HepG2 (cell line): ENCODE measurements around the gene ENPP7. TPM values are rescaled to one million over a fixed set of nuclear protein-coding genes. Genes with fewer than 3 reads are reported as not detected.

Experiments
- ATM ChIP-seq: fragments of 450-650 bp; IDR thresholded peaks from 2 replicates; pipeline ENCODE4 v1.7.1; 2017; ENCODE audit warnings: mild to moderate bottlenecking, borderline replicate concordance
- CREB1 ChIP-seq, 2 experiments: fragments of 450-650 bp in 1 of 2; IDR thresholded peaks; 2 replicates each; pipeline ENCODE4 v1.6.1; 2016 to 2017; ENCODE audit warnings: control low read depth in 1 of 2, mild to moderate bottlenecking in 1 of 2, missing compliant biosample characterization in 1 of 2, missing genetic modification characterization in 1 of 2
- CREBL2 ChIP-seq: sonication (generic); formaldehyde crosslinking; IDR thresholded peaks from 2 replicates; pipeline ENCODE4 v1.8.1; 2023; ENCODE audit warnings: missing genetic modification reagents, mild to moderate bottlenecking, borderline replicate concordance
- HHEX ChIP-seq: IDR thresholded peaks from 2 replicates; pipeline ENCODE4 v1.6.1; 2016; ENCODE audit warnings: control low read depth
- KDM5B ChIP-seq: sonication (generic); formaldehyde crosslinking; IDR thresholded peaks from 2 replicates; pipeline ENCODE4 v1.4.0; 2020; ENCODE audit warnings: missing genetic modification reagents, mild to moderate bottlenecking, borderline replicate concordance
- KLF9 ChIP-seq: IDR thresholded peaks from 2 replicates; pipeline ENCODE4 v1.6.1; 2016; ENCODE audit warnings: low read depth
- MIER2 ChIP-seq: IDR thresholded peaks from 2 replicates; pipeline ENCODE4 v1.6.1; 2016; ENCODE audit warnings: missing biosample characterization, missing genetic modification reagents
- MLLT10 ChIP-seq: sonication (generic); formaldehyde crosslinking; IDR thresholded peaks from 2 replicates; pipeline ENCODE4 v1.4.0; 2020; ENCODE audit warnings: missing genetic modification reagents
- NR2F1 ChIP-seq, 2 experiments: fragments of 450-650 bp in 1 of 2; formaldehyde crosslinking in 1 of 2; IDR thresholded peaks; 2 replicates each; pipeline versions ENCODE4 v1.5.0 to v1.6.1; 2016 to 2020; ENCODE audit warnings: mild to moderate bottlenecking in 1 of 2, missing compliant biosample characterization in 1 of 2, missing genetic modification reagents in 1 of 2, moderate library complexity in 1 of 2
- PTBP1 ChIP-seq: fragments of 200-400 bp; formaldehyde crosslinking; IDR thresholded peaks from 2 replicates; pipeline ENCODE4 v1.6.1; 2018; ENCODE audit warnings: low read length, low read depth; ENCODE audit not compliant: poor library complexity, severe bottlenecking
- ZNF143 ChIP-seq: sonication (generic); formaldehyde crosslinking; IDR thresholded peaks from 2 replicates; pipeline ENCODE4 v1.4.0; 2020; ENCODE audit warnings: missing genetic modification reagents
- ZNF530 ChIP-seq: sonication (generic); formaldehyde crosslinking; IDR thresholded peaks from 2 replicates; pipeline ENCODE4 v1.5.0; 2020; ENCODE audit warnings: low read depth, mild to moderate bottlenecking, missing genetic modification reagents
- ZNF839 ChIP-seq: sonication (generic); formaldehyde crosslinking; IDR thresholded peaks from 2 replicates; pipeline ENCODE4 v1.4.0; 2020; ENCODE audit warnings: missing genetic modification reagents, mild to moderate bottlenecking, borderline replicate concordance
- polyA plus RNA-seq, 8 experiments: library from polyadenylated mRNA; depleted of rRNA in 3 of 8; stranded (reverse) in 7 of 8; unstranded in 1 of 8; fragments of >200 nt; fragmentation: Illumina TruSeq in 4 of 8; extraction: Trizol in 4 of 8; gene quantifications; 2 replicates each; pipeline versions ENCODE4 v1.2.1 to v1.2.3, GENCODE V29; 2011 to 2016; ENCODE audit warnings: low read depth in 4 of 8, missing spikeins in 1 of 8, mixed read lengths in 1 of 8; ENCODE audit not compliant: insufficient read depth in 1 of 8
- total RNA-seq, 5 experiments: library from RNA; depleted of rRNA; stranded (reverse); fragments of >200 nt; fragmentation: Illumina TruSeq; extraction: Trizol; gene quantifications; 2 replicates each; pipeline ENCODE4 v1.2.3, GENCODE V29; 2016; ENCODE audit warnings: low read depth in 1 of 5
- TF ChIP-seq, protein P1 (sequence below): sonication (generic); formaldehyde crosslinking; IDR thresholded peaks from 2 replicates; pipeline ENCODE4 v1.8.0; 2022; ENCODE audit warnings: mild to moderate bottlenecking, missing genetic modification reagents, moderate library complexity
- TF ChIP-seq, protein P2 (sequence below): sonication (generic); formaldehyde crosslinking; IDR thresholded peaks from 2 replicates; pipeline ENCODE4 v1.8.1; 2023; ENCODE audit warnings: mild to moderate bottlenecking, inconsistent platforms, moderate library complexity, missing genetic modification reagents, borderline replicate concordance
- TF ChIP-seq, protein P3 (sequence below): sonication (generic); formaldehyde crosslinking; IDR thresholded peaks from 2 replicates; pipeline ENCODE4 v1.5.0; 2020; ENCODE audit warnings: missing genetic modification reagents
- TF ChIP-seq, protein P4 (sequence below): sonication (generic); formaldehyde crosslinking; IDR thresholded peaks from 2 replicates; pipeline ENCODE4 v1.4.0; 2020; ENCODE audit warnings: missing genetic modification reagents
- TF ChIP-seq, protein P5 (sequence below): sonication (generic); formaldehyde crosslinking; IDR thresholded peaks from 2 replicates; pipeline ENCODE4 v1.5.1; 2020; ENCODE audit warnings: mild to moderate bottlenecking, missing genetic modification reagents, moderate library complexity

ENPP7 gene
- total and polyA plus RNA-seq, 2 of the 13 experiments (the other 11 are each of a cell fraction or from before 2014, with no cell fraction given): 1.1 to 2.2 TPM

GRCh38 chr17:79730769-79731483, at the start of gene ENPP7 (continued):
- TF ChIP-seq, protein P1, sequence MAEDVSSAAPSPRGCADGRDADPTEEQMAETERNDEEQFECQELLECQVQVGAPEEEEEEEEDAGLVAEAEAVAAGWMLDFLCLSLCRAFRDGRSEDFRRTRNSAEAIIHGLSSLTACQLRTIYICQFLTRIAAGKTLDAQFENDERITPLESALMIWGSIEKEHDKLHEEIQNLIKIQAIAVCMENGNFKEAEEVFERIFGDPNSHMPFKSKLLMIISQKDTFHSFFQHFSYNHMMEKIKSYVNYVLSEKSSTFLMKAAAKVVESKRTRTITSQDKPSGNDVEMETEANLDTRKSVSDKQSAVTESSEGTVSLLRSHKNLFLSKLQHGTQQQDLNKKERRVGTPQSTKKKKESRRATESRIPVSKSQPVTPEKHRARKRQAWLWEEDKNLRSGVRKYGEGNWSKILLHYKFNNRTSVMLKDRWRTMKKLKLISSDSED: no peak
- TF ChIP-seq HHEX (CRISPR knock-in tag): no peak
- TF ChIP-seq ATM: no peak
- TF ChIP-seq MIER2 (CRISPR knock-in tag): no peak
- TF ChIP-seq CREBL2 (CRISPR knock-in tag): no peak
- no peak for TF ChIP-seq ZNF839 (CRISPR knock-in tag)
- TF ChIP-seq, protein P2, sequence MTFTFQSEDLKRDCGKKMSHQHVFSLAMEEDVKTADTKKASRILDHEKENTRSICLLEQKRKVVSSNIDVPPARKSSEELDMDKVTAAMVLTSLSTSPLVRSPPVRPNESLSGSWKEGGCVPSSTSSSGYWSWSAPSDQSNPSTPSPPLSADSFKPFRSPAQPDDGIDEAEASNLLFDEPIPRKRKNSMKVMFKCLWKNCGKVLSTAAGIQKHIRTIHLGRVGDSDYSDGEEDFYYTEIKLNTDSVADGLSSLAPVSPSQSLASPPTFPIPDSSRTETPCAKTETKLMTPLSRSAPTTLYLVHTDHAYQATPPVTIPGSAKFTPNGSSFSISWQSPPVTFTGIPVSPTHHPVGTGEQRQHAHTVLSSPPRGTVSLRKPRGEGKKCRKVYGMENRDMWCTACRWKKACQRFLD (CRISPR knock-in tag): peak; percentile 28; the same call in 1 of the 2 replicates
- TF ChIP-seq ZNF530 (CRISPR knock-in tag): no peak
- no peak for TF ChIP-seq MLLT10
- no peak for TF ChIP-seq KLF9
- TF ChIP-seq, protein P3, sequence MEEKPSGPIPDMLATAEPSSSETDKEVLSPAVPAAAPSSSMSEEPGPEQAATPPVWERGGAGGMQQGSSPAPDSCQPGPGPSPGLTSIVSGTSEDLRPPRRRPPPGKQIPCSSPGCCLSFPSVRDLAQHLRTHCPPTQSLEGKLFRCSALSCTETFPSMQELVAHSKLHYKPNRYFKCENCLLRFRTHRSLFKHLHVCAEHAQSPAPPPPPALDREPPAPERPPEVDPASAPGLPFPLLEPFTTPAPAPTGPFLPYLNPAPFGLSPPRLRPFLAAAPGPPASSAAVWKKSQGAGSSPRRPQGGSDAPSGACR (CRISPR knock-in tag): no peak
- TF ChIP-seq NR2F1 (CRISPR knock-in tag; IDR thresholded peaks at IDR 0.05): peak in 1 of 2 experiments; percentile 45; a peak in 1 of 4 replicates
- TF ChIP-seq ZNF143: 0 out of 2 replicates have a peak, but pooled peaks have one; percentile 41
- TF ChIP-seq CREB1 (IDR thresholded peaks at IDR 0.05): no peak
- no peak for TF ChIP-seq CREB1 (CRISPR knock-in tag; IDR thresholded peaks at IDR 0.05)
- TF ChIP-seq, protein P4, sequence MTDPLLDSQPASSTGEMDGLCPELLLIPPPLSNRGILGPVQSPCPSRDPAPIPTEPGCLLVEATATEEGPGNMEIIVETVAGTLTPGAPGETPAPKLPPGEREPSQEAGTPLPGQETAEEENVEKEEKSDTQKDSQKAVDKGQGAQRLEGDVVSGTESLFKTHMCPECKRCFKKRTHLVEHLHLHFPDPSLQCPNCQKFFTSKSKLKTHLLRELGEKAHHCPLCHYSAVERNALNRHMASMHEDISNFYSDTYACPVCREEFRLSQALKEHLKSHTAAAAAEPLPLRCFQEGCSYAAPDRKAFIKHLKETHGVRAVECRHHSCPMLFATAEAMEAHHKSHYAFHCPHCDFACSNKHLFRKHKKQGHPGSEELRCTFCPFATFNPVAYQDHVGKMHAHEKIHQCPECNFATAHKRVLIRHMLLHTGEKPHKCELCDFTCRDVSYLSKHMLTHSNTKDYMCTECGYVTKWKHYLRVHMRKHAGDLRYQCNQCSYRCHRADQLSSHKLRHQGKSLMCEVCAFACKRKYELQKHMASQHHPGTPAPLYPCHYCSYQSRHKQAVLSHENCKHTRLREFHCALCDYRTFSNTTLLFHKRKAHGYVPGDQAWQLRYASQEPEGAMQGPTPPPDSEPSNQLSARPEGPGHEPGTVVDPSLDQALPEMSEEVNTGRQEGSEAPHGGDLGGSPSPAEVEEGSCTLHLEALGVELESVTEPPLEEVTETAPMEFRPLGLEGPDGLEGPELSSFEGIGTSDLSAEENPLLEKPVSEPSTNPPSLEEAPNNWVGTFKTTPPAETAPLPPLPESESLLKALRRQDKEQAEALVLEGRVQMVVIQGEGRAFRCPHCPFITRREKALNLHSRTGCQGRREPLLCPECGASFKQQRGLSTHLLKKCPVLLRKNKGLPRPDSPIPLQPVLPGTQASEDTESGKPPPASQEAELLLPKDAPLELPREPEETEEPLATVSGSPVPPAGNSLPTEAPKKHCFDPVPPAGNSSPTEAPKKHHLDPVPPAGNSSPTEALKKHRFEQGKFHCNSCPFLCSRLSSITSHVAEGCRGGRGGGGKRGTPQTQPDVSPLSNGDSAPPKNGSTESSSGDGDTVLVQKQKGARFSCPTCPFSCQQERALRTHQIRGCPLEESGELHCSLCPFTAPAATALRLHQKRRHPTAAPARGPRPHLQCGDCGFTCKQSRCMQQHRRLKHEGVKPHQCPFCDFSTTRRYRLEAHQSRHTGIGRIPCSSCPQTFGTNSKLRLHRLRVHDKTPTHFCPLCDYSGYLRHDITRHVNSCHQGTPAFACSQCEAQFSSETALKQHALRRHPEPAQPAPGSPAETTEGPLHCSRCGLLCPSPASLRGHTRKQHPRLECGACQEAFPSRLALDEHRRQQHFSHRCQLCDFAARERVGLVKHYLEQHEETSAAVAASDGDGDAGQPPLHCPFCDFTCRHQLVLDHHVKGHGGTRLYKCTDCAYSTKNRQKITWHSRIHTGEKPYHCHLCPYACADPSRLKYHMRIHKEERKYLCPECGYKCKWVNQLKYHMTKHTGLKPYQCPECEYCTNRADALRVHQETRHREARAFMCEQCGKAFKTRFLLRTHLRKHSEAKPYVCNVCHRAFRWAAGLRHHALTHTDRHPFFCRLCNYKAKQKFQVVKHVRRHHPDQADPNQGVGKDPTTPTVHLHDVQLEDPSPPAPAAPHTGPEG (CRISPR knock-in tag): no peak
- no peak; the same call in 1 of the 2 replicates for TF ChIP-seq KDM5B (CRISPR knock-in tag)
- TF ChIP-seq, protein P5, sequence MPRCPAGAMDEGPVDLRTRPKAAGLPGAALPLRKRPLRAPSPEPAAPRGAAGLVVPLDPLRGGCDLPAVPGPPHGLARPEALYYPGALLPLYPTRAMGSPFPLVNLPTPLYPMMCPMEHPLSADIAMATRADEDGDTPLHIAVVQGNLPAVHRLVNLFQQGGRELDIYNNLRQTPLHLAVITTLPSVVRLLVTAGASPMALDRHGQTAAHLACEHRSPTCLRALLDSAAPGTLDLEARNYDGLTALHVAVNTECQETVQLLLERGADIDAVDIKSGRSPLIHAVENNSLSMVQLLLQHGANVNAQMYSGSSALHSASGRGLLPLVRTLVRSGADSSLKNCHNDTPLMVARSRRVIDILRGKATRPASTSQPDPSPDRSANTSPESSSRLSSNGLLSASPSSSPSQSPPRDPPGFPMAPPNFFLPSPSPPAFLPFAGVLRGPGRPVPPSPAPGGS (CRISPR knock-in tag): peak; percentile 83; the same call in 1 of the 2 replicates
- TF ChIP-seq PTBP1: no peak
